SK-N-SH treated with all-trans-retinoic acid at 6 μM for 48 hours (cell line): ENCODE results near the gene COMT.

Experiments
- ATAC-seq: fragments of 200-7000 bp; cut with Tn5 transposase; 3 replicates; pipeline ENCODE4 v1.9.1; 2020; ENCODE audit warnings: mild to moderate bottlenecking, moderate library complexity
- ARNTL ChIP-seq: fragments of 450-650 bp; formaldehyde crosslinking; IDR thresholded peaks from 2 replicates; pipeline ENCODE4 v1.5.0; 2020; ENCODE audit warnings: low read depth, mild to moderate bottlenecking, moderate library complexity, borderline replicate concordance
- BACH2 ChIP-seq: fragments of 250-450 bp; sonication (Bioruptor Pico); IDR thresholded peaks from 2 replicates; pipeline ENCODE4 v1.9.0; 2021; ENCODE audit warnings: mild to moderate bottlenecking, borderline replicate concordance
- CSDC2 ChIP-seq: fragments of 250-450 bp; sonication (Bioruptor Pico); IDR thresholded peaks from 2 replicates; pipeline ENCODE4 v1.5.0; 2020; ENCODE audit warnings: mild to moderate bottlenecking, moderate library complexity
- ESRRG ChIP-seq: fragments of 250-450 bp; sonication (Bioruptor Pico); IDR thresholded peaks from 2 replicates; pipeline ENCODE4 v1.6.1; 2021; ENCODE audit warnings: mild to moderate bottlenecking
- GLIS3 ChIP-seq: fragments of 250-450 bp; sonication (Bioruptor Pico); IDR thresholded peaks from 2 replicates; pipeline ENCODE4 v1.5.0; 2020; ENCODE audit warnings: mild to moderate bottlenecking, moderate library complexity
- PPARA ChIP-seq: fragments of 250-450 bp; sonication (Bioruptor Pico); IDR thresholded peaks from 2 replicates; pipeline ENCODE4 v1.5.0; 2020; ENCODE audit warnings: mild to moderate bottlenecking, borderline replicate concordance
- RARB ChIP-seq: fragments of 250-450 bp; sonication (Bioruptor Pico); IDR thresholded peaks from 2 replicates; pipeline ENCODE4 v1.8.0; 2021; ENCODE audit warnings: mild to moderate bottlenecking, moderate library complexity
- SNAI2 ChIP-seq: fragments of 250-450 bp; sonication (Bioruptor Pico); IDR thresholded peaks from 2 replicates; pipeline ENCODE4 v1.5.0; 2020; ENCODE audit warnings: mild to moderate bottlenecking, moderate library complexity
- TCF4 ChIP-seq: fragments of 250-450 bp; sonication (Bioruptor Pico); IDR thresholded peaks from 2 replicates; pipeline ENCODE4 v1.8.0; 2021; ENCODE audit warnings: mild to moderate bottlenecking, moderate library complexity, borderline replicate concordance
- TOX ChIP-seq: fragments of 250-450 bp; sonication (Bioruptor Pico); IDR thresholded peaks from 2 replicates; pipeline ENCODE4 v1.8.0; 2021; ENCODE audit warnings: mild to moderate bottlenecking, moderate library complexity, borderline replicate concordance
- ZC3H10 ChIP-seq: fragments of 250-450 bp; sonication (Bioruptor Pico); IDR thresholded peaks from 2 replicates; pipeline ENCODE4 v1.5.1; 2021; ENCODE audit warnings: mild to moderate bottlenecking, moderate library complexity
- ZFP3 ChIP-seq: fragments of 250-450 bp; sonication (Bioruptor Pico); IDR thresholded peaks from 2 replicates; pipeline ENCODE4 v1.5.0; 2020; ENCODE audit warnings: mild to moderate bottlenecking, moderate library complexity
- ZFP30 ChIP-seq: fragments of 450-650 bp; formaldehyde crosslinking; IDR thresholded peaks from 2 replicates; pipeline ENCODE4 v1.5.0; 2022; ENCODE audit warnings: mild to moderate bottlenecking, moderate library complexity
- ZNF565 ChIP-seq: fragments of 450-650 bp; formaldehyde crosslinking; conservative IDR thresholded peaks from 2 replicates; pipeline ENCODE4 v1.5.0; 2020; ENCODE audit warnings: low read depth, mild to moderate bottlenecking, moderate library complexity
- ZNF70 ChIP-seq: fragments of 450-650 bp; formaldehyde crosslinking; IDR thresholded peaks from 2 replicates; pipeline ENCODE4 v1.5.0; 2020; ENCODE audit warnings: mild to moderate bottlenecking, moderate library complexity
- ZNF8 ChIP-seq: fragments of 450-650 bp; formaldehyde crosslinking; IDR thresholded peaks from 2 replicates; pipeline ENCODE4 v1.5.0; 2020; ENCODE audit warnings: mild to moderate bottlenecking, moderate library complexity
- TF ChIP-seq, protein P1 (sequence below): fragments of 250-450 bp; sonication (Bioruptor Pico); IDR thresholded peaks from 2 replicates; pipeline ENCODE4 v1.5.0; 2020; ENCODE audit warnings: mild to moderate bottlenecking, moderate library complexity
- TF ChIP-seq, protein P2 (sequence below): fragments of 250-450 bp; sonication (Bioruptor Pico); IDR thresholded peaks from 2 replicates; pipeline ENCODE4 v1.5.1; 2020; ENCODE audit warnings: low read depth, mild to moderate bottlenecking, moderate library complexity
- TF ChIP-seq, protein P3 (sequence below): fragments of 250-450 bp; sonication (Bioruptor Pico); IDR thresholded peaks from 2 replicates; pipeline ENCODE4 v1.8.0; 2020; ENCODE audit warnings: mild to moderate bottlenecking, moderate library complexity, borderline replicate concordance
- TF ChIP-seq, protein P4 (sequence below): fragments of 250-450 bp; sonication (Bioruptor Pico); IDR thresholded peaks from 2 replicates; pipeline ENCODE4 v1.8.0; 2021; ENCODE audit warnings: low read depth, mild to moderate bottlenecking, moderate library complexity, borderline replicate concordance

The COMT gene

DNA sequence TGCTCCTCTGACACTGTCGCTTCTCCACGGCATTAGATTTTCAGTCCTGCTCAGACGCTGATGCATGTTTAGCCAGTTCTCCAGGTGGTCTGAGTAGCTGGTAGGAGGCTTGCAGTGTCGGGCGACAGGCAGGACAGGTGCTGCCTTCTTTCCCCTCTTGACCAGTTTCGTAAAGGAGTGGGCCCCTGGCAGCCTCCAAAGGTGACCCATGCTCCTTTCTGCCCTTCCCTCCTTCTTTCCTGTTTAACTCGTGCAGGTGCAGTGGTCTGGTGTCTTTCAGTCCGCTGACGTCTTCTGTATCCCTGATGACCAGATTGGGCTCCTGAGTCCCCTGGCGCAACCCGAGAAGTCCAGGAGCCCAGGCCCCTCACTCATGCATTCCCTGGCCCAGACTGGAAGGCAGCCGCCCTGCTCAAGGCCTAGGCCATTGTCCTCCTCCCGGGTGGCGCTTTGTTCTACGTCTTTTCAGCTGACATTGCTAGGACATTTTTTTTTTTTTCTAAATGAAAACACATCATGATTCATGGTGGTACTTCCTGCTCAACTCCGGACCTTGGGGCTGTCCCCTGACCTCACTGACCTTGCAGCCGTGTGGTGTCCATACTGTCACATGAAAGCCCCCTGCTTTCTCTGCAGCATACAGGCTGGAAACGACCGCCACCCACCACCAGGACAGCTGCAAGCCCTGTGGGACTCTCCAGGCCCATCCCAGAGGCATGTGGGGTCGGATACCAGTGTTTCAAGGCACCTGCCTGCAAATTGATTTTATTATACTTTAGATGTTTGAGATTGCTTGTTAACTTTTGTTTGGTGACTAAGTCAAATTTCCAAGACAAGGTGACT, 25.6 kb downstream of the COMT start (continued):
- TF ChIP-seq TOX (no peak), PPARA (CRISPR knock-in tag) (no peak), GLIS3 (CRISPR knock-in tag) (no peak)

DNA sequence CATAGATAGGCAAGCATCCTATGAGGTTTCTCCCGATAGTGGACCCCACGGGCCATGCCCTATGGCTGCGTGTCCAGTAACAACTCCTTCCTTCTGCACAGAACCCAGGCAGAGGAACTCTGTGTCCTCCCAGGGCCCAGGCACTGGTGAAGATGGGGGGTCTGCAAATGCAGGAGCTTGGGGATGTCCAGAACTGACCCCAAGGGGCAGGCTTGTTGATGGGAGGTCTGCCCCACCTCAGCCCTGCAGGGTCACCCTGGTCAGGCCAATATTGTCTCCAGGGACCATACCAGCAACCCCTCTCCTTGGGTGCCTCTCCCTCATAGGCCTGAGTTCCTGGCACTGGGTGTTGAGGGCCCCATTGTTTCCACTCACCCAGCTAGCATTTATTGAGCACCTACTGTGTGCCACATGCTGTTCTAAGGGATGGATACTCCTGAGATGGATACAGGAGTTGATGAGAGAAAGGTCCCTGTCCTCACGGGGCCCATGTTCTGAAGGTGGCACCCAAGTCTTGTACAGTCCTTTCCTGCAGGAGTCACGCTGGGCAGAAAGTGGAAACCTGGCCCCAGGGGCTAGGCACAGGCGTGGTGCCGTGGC, 26.4 kb downstream of the COMT start:
- TF ChIP-seq SNAI2 (CRISPR knock-in tag) = no peak
- TF ChIP-seq ZNF70 (CRISPR knock-in tag) = no peak
- no peak for TF ChIP-seq ZC3H10
- no peak for TF ChIP-seq ZFP30 (CRISPR knock-in tag)
- ATAC-seq = no peak

DNA sequence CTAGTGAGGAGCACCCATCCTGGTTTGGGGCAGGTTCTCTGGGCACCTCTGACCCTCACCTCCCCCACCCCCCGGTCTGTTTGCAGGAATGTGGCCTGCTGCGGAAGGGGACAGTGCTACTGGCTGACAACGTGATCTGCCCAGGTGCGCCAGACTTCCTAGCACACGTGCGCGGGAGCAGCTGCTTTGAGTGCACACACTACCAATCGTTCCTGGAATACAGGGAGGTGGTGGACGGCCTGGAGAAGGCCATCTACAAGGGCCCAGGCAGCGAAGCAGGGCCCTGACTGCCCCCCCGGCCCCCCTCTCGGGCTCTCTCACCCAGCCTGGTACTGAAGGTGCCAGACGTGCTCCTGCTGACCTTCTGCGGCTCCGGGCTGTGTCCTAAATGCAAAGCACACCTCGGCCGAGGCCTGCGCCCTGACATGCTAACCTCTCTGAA, 26.9 kb downstream of the COMT start:
- TF ChIP-seq ZNF565 (CRISPR knock-in tag) = no peak
- no peak for ATAC-seq

DNA sequence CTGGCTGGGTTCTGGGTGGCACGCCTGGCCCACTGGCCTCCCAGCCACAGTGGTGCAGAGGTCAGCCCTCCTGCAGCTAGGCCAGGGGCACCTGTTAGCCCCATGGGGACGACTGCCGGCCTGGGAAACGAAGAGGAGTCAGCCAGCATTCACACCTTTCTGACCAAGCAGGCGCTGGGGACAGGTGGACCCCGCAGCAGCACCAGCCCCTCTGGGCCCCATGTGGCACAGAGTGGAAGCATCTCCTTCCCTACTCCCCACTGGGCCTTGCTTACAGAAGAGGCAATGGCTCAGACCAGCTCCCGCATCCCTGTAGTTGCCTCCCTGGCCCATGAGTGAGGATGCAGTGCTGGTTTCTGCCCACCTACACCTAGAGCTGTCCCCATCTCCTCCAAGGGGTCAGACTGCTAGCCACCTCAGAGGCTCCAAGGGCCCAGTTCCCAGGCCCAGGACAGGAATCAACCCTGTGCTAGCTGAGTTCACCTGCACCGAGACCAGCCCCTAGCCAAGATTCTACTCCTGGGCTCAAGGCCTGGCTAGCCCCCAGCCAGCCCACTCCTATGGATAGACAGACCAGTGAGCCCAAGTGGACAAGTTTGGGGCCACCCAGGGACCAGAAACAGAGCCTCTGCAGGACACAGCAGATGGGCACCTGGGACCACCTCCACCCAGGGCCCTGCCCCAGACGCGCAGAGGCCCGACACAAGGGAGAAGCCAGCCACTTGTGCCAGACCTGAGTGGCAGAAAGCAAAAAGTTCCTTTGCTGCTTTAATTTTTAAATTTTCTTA, 27.8 kb downstream of the COMT start:
- no peak for TF ChIP-seq BACH2 (CRISPR knock-in tag)
- no peak for TF ChIP-seq ARNTL
- TF ChIP-seq, protein P1, sequence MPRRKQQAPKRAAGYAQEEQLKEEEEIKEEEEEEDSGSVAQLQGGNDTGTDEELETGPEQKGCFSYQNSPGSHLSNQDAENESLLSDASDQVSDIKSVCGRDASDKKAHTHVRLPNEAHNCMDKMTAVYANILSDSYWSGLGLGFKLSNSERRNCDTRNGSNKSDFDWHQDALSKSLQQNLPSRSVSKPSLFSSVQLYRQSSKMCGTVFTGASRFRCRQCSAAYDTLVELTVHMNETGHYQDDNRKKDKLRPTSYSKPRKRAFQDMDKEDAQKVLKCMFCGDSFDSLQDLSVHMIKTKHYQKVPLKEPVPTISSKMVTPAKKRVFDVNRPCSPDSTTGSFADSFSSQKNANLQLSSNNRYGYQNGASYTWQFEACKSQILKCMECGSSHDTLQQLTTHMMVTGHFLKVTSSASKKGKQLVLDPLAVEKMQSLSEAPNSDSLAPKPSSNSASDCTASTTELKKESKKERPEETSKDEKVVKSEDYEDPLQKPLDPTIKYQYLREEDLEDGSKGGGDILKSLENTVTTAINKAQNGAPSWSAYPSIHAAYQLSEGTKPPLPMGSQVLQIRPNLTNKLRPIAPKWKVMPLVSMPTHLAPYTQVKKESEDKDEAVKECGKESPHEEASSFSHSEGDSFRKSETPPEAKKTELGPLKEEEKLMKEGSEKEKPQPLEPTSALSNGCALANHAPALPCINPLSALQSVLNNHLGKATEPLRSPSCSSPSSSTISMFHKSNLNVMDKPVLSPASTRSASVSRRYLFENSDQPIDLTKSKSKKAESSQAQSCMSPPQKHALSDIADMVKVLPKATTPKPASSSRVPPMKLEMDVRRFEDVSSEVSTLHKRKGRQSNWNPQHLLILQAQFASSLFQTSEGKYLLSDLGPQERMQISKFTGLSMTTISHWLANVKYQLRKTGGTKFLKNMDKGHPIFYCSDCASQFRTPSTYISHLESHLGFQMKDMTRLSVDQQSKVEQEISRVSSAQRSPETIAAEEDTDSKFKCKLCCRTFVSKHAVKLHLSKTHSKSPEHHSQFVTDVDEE (CRISPR knock-in tag) = no peak
- no peak for TF ChIP-seq TCF4 (CRISPR knock-in tag)
- TF ChIP-seq ZNF565 (CRISPR knock-in tag) = no peak
- no peak for TF ChIP-seq SNAI2 (CRISPR knock-in tag)
- TF ChIP-seq, protein P2, sequence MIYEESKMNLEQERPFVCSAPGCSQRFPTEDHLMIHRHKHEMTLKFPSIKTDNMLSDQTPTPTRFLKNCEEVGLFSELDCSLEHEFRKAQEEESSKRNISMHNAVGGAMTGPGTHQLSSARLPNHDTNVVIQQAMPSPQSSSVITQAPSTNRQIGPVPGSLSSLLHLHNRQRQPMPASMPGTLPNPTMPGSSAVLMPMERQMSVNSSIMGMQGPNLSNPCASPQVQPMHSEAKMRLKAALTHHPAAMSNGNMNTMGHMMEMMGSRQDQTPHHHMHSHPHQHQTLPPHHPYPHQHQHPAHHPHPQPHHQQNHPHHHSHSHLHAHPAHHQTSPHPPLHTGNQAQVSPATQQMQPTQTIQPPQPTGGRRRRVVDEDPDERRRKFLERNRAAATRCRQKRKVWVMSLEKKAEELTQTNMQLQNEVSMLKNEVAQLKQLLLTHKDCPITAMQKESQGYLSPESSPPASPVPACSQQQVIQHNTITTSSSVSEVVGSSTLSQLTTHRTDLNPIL = no peak
- TF ChIP-seq CSDC2 (CRISPR knock-in tag) = no peak
- TF ChIP-seq ESRRG (CRISPR knock-in tag) = no peak
- TF ChIP-seq TOX = no peak
- TF ChIP-seq RARB (CRISPR knock-in tag) = no peak
- TF ChIP-seq ZC3H10 = no peak
- TF ChIP-seq PPARA (CRISPR knock-in tag) = no peak
- TF ChIP-seq, protein P3, sequence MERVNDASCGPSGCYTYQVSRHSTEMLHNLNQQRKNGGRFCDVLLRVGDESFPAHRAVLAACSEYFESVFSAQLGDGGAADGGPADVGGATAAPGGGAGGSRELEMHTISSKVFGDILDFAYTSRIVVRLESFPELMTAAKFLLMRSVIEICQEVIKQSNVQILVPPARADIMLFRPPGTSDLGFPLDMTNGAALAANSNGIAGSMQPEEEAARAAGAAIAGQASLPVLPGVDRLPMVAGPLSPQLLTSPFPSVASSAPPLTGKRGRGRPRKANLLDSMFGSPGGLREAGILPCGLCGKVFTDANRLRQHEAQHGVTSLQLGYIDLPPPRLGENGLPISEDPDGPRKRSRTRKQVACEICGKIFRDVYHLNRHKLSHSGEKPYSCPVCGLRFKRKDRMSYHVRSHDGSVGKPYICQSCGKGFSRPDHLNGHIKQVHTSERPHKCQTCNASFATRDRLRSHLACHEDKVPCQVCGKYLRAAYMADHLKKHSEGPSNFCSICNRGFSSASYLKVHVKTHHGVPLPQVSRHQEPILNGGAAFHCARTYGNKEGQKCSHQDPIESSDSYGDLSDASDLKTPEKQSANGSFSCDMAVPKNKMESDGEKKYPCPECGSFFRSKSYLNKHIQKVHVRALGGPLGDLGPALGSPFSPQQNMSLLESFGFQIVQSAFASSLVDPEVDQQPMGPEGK = no peak

DNA sequence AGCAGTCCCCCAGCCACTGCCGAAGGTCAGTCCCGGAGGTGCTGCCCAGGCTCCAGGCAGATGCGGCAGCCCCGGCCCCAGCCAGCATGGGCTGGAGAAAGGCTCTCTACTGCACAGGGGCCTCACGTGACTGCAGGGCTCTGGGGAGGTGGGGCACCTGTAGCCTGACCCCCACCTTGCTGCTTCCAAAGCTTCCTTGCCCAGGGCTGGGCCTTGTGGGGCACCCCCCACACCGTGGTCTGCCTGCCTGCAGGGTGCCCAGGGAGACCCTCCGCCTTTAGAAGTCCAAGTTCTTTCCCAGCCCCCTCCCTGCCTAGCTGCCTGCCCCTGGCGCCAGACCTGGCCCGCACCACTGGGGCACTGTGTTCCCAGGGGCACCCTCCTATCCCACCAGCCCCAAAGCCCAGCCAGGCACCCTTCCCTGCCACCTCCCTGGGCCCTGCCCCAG, 28.5 kb downstream of the COMT start:
- TF ChIP-seq ZNF8 (no peak), ZC3H10 (no peak), ZFP3 (CRISPR knock-in tag) (no peak), GLIS3 (CRISPR knock-in tag) (no peak), ZNF70 (CRISPR knock-in tag) (no peak), ZFP30 (CRISPR knock-in tag) (no peak), CSDC2 (CRISPR knock-in tag) (no peak), BACH2 (CRISPR knock-in tag) (no peak), SNAI2 (CRISPR knock-in tag) (no peak), ZNF565 (CRISPR knock-in tag) (no peak), ESRRG (CRISPR knock-in tag) (no peak)
- TF ChIP-seq, protein P4, sequence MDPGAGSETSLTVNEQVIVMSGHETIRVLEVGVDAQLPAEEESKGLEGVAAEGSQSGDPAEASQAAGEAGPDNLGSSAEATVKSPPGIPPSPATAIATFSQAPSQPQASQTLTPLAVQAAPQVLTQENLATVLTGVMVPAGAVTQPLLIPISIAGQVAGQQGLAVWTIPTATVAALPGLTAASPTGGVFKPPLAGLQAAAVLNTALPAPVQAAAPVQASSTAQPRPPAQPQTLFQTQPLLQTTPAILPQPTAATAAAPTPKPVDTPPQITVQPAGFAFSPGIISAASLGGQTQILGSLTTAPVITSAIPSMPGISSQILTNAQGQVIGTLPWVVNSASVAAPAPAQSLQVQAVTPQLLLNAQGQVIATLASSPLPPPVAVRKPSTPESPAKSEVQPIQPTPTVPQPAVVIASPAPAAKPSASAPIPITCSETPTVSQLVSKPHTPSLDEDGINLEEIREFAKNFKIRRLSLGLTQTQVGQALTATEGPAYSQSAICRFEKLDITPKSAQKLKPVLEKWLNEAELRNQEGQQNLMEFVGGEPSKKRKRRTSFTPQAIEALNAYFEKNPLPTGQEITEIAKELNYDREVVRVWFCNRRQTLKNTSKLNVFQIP (CRISPR knock-in tag) = no peak
- TF ChIP-seq, protein P2 = no peak
- TF ChIP-seq, protein P3 = no peak

More for the DNA sequence above, 27.8 kb downstream of the COMT start:
- no peak for ATAC-seq

More for the DNA sequence above, 28.5 kb downstream of the COMT start:
- peak; percentile 2 for ATAC-seq
